Astrocyte (in vitro differentiated cells and primary cell): ENCODE results near the gene RCAN2.

ENCODE experiments used
- CTCF ChIP-seq: IDR thresholded peaks from 2 replicates; pipeline ENCODE4 v1.5.1; 2011; ENCODE audit warnings: low read depth, mild to moderate bottlenecking, inconsistent platforms, low read length, moderate library complexity; ENCODE audit not compliant: insufficient read depth
- EZH2 ChIP-seq: IDR thresholded peaks from 2 replicates; pipeline ENCODE4 v1.6.1; 2012; ENCODE audit warnings: mild to moderate bottlenecking, low read length, inconsistent platforms; ENCODE audit not compliant: insufficient read depth

- TF ChIP-seq CTCF (no peak), EZH2 (no peak)
Observed at GRCh38 chr6:46302816-46303215, 188.4 kb downstream of the RCAN2 start.
